ENCODE results near the gene FBXW8. TPM values are rescaled to one million over a fixed set of nuclear protein-coding genes. Genes with fewer than 3 reads are reported as not detected.

Gene FBXW8
- total RNA-seq, 2 donors from 2014 or later = 26.1 to 34.7 TPM

DNA sequence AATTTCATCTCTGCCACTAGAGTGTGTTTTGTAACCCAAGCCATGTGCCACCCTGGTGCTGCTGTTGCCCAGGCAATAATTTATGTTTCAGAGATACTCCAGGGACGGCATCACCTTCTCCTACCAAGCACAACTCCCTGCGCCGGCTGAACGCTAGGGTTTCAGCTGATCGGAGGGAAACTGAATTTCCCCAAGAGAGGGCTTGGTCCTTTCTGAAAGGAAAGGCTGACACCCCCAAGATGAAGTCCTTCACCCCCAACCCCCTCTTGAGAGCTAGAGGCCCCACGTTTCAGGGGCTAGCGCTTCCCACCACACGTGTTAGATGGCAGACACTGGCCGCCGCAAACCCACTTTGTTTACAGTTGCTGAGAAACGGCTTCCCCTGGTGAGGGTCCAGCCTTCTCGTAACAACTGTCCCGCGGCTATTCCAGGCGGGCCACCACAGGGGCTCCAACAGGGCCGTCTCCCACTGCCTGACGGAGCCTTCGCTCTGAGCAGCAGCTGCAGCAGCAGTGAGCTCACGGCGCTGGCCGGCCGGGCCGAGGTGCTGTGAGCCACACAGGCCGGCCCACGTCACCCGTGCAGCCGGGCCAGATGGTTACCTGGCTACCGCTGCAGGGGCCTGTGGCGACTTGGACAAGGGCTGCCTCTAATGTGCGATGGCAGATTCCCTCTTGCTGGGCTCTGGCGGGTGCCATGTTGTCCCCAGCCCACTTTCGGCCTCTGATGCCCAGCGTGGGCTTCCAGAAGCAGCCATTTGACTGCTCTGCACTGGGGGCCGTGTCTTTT is 122.0 kb downstream of the FBXW8 start:
- Mint-ChIP-seq H3K4me3 (no peak overlapping the region), H3K4me1 (peaks cover 15% of the 10 kb centered on the region), H3K9me3 (no peaks in the 10 kb centered on the region), H3K27me3 (ENCODE audit: insufficient read depth) (no peaks in the 10 kb centered on the region), H3K36me3 (ENCODE audit: low read depth) (peaks cover 23% of the 10 kb centered on the region), H3K27ac (peak overlapping the region; percentile 24)
- peak overlapping the region; percentile 60 for H3K27ac ChIP-seq (ENCODE audit: low read depth, low read length)
- TF ChIP-seq, protein P1, sequence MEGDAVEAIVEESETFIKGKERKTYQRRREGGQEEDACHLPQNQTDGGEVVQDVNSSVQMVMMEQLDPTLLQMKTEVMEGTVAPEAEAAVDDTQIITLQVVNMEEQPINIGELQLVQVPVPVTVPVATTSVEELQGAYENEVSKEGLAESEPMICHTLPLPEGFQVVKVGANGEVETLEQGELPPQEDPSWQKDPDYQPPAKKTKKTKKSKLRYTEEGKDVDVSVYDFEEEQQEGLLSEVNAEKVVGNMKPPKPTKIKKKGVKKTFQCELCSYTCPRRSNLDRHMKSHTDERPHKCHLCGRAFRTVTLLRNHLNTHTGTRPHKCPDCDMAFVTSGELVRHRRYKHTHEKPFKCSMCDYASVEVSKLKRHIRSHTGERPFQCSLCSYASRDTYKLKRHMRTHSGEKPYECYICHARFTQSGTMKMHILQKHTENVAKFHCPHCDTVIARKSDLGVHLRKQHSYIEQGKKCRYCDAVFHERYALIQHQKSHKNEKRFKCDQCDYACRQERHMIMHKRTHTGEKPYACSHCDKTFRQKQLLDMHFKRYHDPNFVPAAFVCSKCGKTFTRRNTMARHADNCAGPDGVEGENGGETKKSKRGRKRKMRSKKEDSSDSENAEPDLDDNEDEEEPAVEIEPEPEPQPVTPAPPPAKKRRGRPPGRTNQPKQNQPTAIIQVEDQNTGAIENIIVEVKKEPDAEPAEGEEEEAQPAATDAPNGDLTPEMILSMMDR (conservative IDR thresholded peaks at IDR 0.05) = no peak
- H3K36me3 ChIP-seq (ENCODE audit: control insufficient read depth, insufficient read depth, low read length) = peaks cover 6% of the 10 kb centered on the region
- H3K4me1 ChIP-seq (ENCODE audit: control insufficient read depth, insufficient read depth, low read length) = peaks cover 12% of the 10 kb centered on the region
- H3K4me3 ChIP-seq (ENCODE audit: low read length) = no peak overlapping the region
- no peak overlapping the region for H3K9ac ChIP-seq (ENCODE audit: extremely low read depth, low read length, poor library complexity, severe bottlenecking)
- peak; percentile 78 for DNase-seq
- no peaks in the 10 kb centered on the region for H3K27me3 ChIP-seq (ENCODE audit: control insufficient read depth, insufficient read depth, low read length, poor library complexity, severe bottlenecking)
- WGBS, 2 experiments (ENCODE audit: insufficient coverage in 1 of 2, insufficient read length in 1 of 2) = 87 to 88% methylated on average over 34 of the region's 34 CpGs
- H3K9me3 ChIP-seq (ENCODE audit: control insufficient read depth, low read length) = no peaks in the 10 kb centered on the region

DNA sequence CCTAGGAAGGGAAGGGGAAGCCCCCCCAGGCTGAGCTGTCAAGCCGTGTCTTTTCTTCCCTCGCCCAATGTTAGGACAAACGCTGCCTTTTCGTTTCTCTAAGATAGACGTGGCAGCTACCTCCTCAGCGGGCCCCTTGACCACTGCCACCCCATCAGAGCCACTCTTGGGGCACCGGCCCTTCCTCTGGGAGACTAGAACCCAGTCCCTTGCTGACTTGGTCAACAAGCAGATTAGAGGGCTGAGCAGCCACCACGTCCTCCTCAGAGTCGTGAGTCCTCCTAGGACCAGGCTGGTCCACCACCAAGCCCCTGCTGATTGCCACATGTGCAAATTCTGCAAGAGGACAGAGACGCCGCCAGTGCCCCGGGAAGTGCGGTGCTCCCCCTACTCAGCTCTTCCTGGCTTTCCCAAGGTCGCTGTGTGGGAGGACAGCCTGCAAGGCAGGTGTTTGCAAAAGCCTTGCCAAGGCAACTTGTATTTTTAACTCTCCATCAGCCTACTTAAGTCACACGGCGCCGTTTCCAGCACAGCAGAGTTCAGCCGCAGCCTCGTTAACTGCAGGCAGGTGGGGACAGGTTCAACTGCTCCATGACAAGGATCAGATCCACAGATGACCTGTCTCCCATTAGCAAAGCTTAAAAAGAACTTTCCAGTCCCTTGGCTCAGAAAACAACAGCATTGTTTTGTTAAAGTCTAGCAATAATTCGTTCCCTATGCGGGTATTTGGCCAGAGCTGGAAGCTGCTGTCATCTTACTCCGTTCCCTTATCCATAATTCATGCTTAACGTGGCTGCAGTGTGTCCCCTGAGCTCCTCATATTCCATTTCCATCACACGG is 122.9 kb downstream of the FBXW8 start:
- 89 to 94% methylated on average over 18 to 24 of the region's 24 CpGs for WGBS, 2 experiments (ENCODE audit: insufficient coverage in 1 of 2, insufficient read length in 1 of 2)
- Mint-ChIP-seq H3K27me3 (ENCODE audit: insufficient read depth) (no peaks in the 10 kb centered on the region), H3K27ac (no peak overlapping the region), H3K36me3 (ENCODE audit: low read depth) (peaks cover 15% of the 10 kb centered on the region), H3K9me3 (no peaks in the 10 kb centered on the region), H3K4me1 (peaks cover 15% of the 10 kb centered on the region), H3K4me3 (no peak overlapping the region)
- no peaks in the 10 kb centered on the region for H3K27me3 ChIP-seq (ENCODE audit: control insufficient read depth, insufficient read depth, low read length, poor library complexity, severe bottlenecking)
- no peak overlapping the region for H3K4me3 ChIP-seq (ENCODE audit: low read length)
- no peak overlapping the region for H3K9ac ChIP-seq (ENCODE audit: extremely low read depth, low read length, poor library complexity, severe bottlenecking)
- H3K9me3 ChIP-seq (ENCODE audit: control insufficient read depth, low read length) = no peaks in the 10 kb centered on the region
- peaks cover 14% of the 10 kb centered on the region for H3K4me1 ChIP-seq (ENCODE audit: control insufficient read depth, insufficient read depth, low read length)
- no peak for DNase-seq
- H3K27ac ChIP-seq (ENCODE audit: low read depth, low read length) = peak overlapping the region; percentile 38
- TF ChIP-seq, protein P1 (conservative IDR thresholded peaks at IDR 0.05) = no peak
- H3K36me3 ChIP-seq (ENCODE audit: control insufficient read depth, insufficient read depth, low read length) = peaks cover 6% of the 10 kb centered on the region

DNA sequence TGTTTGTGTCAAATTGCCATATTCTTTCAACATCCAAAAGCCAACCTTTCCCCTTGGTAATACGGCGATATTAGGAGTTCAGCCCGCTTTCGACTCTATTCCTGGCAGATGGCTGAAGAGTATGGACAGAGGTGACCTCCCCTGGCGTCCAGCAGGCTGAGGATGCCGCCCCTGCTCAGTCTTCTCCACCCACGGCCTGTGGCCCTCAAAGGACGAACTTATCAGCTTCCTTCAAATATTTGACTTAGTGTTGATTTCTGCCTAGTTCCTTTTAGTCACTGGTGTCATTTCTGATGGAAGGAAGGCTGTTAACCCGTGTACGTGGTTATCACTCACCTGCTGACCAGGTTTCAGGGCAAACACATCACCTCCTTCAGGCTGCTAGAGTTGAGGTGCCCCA is 123.5 kb downstream of the FBXW8 start:
- H3K36me3 Mint-ChIP-seq (ENCODE audit: low read depth) = peaks cover 9% of the 10 kb centered on the region
- H3K9me3 Mint-ChIP-seq = no peaks in the 10 kb centered on the region
- H3K27ac Mint-ChIP-seq = no peak overlapping the region
- no peaks in the 10 kb centered on the region for H3K27me3 ChIP-seq (ENCODE audit: control insufficient read depth, insufficient read depth, low read length, poor library complexity, severe bottlenecking)
- H3K36me3 ChIP-seq (ENCODE audit: control insufficient read depth, insufficient read depth, low read length) = peaks cover 6% of the 10 kb centered on the region
- H3K27ac ChIP-seq (ENCODE audit: low read depth, low read length) = no peak overlapping the region
- H3K9me3 ChIP-seq (ENCODE audit: control insufficient read depth, low read length) = no peaks in the 10 kb centered on the region
- H3K9ac ChIP-seq (ENCODE audit: extremely low read depth, low read length, poor library complexity, severe bottlenecking) = no peak overlapping the region
- H3K4me1 Mint-ChIP-seq = peaks cover 17% of the 10 kb centered on the region
- peaks cover 14% of the 10 kb centered on the region for H3K4me1 ChIP-seq (ENCODE audit: control insufficient read depth, insufficient read depth, low read length)
- no peak overlapping the region for H3K4me3 ChIP-seq (ENCODE audit: low read length)
- no peaks in the 10 kb centered on the region for H3K27me3 Mint-ChIP-seq (ENCODE audit: insufficient read depth)
- TF ChIP-seq, protein P1 (conservative IDR thresholded peaks at IDR 0.05) = no peak
- H3K4me3 Mint-ChIP-seq = no peak overlapping the region
- DNase-seq = peak; percentile 42
- WGBS, 2 experiments (ENCODE audit: insufficient coverage in 1 of 2, insufficient read length in 1 of 2) = 93 to 94% methylated on average over 5 to 10 of the region's 10 CpGs

Measured in endodermal cell (in vitro differentiated cells).